GM19328 (cell line): Measurements from ENCODE around the gene PATZ1.

Experiments
- ATAC-seq: cut with Tn5 transposase; IDR thresholded peaks from one replicate; pipeline ENCODE4 v1.9.1; 2021; ENCODE audit warnings: mild to moderate bottlenecking, moderate library complexity; ENCODE audit not compliant: unreplicated experiment

Gene PATZ1

GRCh38 chr22:31344256-31344577, 1.9 kb downstream of the PATZ1 start:
- ATAC-seq, result no peak

DNA sequence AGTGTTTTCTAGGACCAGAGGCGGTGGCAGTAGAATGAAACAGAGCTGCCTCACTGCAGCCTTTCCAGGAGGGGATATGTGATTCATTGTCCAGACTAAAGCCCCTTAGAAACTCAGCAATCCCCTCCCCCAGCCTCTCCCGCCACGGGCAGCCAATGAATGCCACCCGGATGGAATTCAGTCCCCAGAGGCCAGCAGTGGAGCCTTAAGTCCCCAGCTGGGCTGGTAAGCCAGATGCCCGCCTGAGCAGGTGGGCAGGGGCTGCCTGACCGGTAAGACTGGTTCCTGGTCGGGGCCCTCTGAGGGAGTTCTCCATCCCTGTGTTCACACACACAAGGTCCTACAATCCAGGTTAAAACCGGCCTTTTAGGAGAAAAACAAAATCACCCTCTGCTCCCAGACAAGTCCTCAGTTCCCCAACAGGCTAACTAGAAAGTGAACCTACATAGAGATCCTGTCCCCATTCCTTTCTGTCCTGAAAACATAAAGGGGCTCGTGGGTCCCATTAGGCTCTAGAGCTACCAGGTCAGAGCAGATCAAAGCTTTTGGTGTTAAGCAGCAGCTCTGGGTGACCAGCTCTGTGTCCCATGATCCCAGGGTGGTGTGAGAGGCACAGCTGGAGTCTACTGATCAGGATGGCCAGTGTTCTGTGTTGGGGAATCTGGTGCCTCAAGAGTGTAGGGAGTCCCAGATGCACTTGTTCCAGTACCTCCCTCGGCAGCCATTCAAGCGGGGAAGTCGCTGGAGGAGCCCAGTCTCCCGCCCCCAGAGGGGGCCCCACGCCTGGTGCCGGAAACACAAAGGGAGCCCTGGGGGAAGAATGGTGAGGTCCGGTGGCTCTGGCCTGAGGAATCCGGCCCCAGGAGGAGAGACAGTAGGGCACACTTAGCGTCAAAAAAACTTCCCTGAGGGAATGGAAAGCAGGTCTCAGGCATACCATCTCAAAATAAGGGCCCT, 2.6 kb downstream of the PATZ1 start:
- ATAC-seq, result no peak

GRCh38 chr22:31342389-31343140, 3.6 kb downstream of the PATZ1 start:
- ATAC-seq, result no peak

DNA sequence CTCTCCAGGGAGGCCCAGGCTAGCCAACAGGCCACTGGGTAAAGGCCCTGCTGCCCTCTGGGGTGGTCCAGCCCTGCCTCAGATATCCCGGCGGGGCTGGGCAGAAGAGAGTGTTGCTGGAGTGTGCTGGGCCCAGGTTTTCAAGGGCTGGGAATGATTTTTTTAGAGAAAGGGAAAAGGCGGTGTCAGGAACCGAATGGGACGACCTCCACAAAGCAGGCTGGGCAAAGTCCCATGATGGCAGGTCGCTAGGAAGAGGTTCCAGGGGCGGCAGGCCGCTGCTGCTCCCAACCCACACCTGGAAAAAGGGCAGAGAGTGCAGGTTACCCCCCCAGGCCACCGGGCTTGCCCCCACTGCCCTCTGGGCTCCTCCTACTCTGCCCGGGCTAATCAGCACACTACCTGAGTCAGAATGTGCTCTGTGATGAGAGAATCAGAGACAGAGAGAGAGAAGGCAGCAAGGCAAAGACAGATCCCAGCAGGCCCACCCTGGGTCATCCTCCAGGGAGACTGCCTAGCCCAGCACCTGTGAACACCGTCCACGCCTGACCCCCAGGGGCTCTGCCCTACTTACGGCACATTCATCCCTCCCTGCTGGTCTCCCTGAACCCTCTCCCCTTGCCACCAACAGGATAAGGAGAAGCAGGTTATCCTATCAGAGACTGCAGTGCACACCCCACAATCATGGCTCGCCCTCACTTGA, 4.6 kb downstream of the PATZ1 start:
- no peak for ATAC-seq

GRCh38 chr22:31340765-31341247, 5.3 kb downstream of the PATZ1 start:
- ATAC-seq, result no peak

GRCh38 chr22:31340360-31340759, 5.8 kb downstream of the PATZ1 start:
- ATAC-seq, result no peak

DNA sequence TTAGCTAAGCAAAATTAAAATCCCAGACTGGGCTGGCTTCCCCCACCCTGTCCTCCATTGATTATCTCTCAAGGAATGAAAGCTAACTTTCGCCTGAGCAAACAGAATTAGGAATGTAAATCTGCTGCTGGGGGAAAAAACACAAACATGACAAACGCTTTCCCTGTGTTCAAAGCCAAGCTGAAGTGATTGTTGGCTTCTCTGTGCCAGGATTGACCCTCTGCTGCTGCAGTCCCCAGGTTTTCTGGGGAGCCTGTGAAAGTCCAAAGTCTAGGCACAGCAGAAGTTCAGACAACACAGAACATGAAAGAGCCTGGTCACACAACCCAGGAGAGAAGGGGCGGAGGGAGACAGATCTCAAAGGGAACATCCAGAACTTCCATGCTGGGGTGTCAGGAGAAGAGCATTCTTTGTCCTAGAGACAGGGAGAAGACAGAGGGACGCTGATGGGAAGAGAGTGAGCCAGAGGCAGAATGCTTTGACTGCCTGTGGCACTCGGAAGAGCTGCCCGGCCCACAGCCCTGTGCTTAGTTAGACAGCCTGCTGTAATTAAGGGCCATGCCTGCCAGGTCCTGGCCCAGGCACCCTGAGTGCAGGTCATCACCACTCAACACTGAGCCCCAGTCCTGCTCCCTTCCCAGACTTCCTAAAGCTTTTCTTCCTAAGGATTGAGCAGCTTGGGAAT, 6.9 kb downstream of the PATZ1 start:
- no peak for ATAC-seq

DNA sequence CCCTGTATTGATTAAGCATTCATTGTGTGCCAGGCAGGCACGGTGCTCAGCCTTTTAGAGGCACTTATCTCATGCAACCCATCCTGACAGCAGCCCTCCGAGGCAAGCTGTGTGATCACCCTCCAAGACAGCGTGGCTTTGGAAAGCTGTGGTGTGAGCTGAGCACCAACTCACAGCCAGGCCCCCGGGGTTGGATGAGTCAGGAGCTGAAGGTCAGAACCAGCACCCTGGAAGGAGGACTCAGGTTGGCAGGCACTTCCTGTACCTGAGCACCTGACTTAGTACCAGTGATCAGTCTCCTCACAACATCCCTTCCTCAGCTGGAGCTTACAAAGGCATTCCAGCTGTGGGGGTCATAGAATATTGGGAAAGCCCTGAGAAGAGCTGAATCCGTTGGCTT, 9.0 kb downstream of the PATZ1 start:
- ATAC-seq, result no peak

DNA sequence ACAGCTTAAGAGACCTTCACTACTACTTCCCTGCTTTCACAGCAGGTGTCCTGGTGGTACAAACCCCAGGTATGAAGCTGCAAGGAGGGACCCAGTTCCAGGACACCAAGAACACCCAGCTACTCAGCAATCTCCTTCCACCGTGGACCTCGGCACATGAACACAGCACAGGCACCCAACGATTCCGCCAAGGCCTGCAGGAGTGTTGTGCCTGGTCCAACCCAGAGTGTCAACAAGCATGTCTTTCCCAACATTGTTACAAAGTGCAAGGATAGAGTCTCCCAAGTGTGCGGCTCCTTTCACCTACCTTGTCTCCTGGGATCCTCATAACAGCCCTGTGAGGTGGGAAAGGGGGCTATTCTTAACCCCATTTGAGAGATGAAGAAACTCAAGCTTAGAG, 11.8 kb downstream of the PATZ1 start:
- ATAC-seq, result no peak

DNA sequence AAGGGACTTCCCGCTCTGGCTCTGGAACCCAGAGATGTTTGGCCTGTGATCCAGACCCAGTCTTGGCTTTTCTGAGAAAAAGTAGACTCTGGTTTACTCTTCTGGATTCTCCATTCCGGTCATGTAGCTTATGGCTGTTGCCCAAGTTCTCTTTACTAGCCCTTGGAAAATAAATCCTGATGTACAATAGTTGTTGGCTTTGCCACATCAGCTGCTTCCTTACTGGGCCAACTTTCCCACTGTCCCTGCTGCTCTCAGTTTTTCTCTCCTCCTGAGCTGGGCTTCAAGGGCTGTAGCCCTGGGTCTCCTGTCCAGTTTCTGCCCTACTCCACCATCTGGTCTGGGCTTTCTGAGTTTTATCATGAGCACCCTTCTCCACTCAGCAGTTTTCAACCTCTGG, 12.5 kb downstream of the PATZ1 start:
- no peak for ATAC-seq

DNA sequence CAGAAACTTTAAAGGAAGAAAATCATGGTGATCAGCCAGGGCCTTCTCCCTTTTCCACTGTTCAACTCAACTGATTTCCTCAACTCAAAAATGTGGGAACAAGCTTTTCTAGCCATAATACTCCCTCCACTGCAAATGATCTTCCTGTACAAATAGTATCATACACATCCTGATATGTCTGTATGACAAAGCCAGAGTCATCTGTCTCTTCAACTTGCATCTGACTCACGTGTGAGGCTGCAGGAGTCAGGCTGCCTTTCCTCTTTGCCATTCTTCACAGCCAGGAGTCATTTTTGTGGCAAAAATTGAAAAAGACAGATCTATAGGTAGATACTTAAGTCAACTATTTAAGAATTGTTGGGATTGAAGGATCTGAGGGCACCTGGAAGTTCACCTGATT, 13.3 kb downstream of the PATZ1 start:
- ATAC-seq, result no peak

DNA sequence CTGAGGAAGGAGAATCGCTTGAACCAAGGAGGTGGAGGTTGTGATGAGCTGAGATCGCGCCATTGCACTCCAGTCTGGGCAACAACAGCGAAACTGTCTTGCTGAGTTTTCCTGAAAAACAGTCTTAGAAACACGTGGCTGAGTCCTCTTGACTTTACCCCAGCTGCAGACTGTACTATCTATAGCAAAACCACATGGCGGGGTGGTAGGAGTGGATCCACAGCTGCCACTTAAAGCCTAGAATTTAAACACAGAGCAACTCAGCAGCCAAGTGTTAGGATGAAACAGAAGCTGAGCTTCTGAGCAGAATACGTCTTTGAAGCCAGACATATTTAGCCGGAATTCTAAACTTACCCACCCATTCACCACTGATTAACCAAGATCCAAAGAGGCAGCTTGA, 14.1 kb downstream of the PATZ1 start:
- no peak for ATAC-seq

DNA sequence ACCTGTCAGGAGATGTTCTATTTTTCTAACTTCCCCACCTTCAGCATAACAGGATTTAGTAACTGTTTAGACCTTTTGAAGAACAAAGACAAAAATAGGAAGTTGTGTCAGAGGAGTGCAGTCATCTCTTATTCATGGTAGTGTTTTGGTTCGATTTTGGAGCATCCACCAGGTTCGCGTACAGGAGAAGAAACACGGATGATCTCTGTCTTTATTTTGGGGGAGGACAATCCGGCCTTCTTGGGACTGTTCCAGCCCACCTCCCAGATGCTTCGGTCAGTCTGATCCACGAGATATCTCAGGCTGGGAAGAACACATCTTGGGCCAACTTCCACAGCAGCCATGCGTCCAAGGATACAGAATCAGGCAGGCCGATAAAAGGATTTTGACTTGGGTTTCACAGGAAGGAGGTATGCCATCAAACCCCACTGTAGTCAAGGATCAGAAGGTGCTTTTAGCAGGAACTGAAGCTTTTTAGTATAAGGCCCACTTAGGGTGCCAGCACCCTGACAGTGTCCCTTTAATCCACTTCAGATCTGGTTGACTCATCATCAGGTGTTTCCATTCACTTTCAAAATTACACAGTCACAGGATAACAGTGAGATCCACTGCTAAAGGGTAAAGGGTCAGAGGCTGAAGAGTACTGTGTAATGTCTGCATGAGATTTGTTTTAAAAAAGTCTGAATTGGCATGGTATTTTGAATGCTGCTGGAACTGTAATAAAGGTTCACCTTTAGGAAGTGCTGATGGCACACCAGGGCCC, 16.5 kb downstream of the PATZ1 start:
- no peak for ATAC-seq

DNA sequence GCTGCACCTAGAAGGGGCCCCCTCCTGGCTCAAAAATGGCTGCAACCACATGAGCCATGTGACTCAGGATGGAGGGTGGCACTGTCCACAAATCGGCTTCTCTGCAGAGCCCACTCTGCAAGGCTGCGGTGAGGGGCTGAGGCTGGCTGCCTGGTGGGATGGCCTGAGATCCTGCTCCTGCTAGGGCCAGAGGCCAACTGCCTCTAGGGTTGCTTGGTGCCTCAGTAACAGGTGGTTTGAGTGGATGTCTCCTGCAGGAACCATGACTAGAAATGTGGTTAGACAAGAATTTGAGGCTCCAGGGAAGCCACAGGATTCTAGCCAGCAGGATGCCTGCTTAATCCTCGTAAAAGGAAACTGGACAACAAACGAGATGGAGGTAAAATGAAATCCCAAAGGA, 17.1 kb downstream of the PATZ1 start:
- no peak for ATAC-seq

- no peak for ATAC-seq
These were observed 17.6 kb downstream of the PATZ1 start for GRCh38 chr22:31328544-31328960.

- ATAC-seq, result no peak
These were observed 18.2 kb downstream of the PATZ1 start for GRCh38 chr22:31327806-31328543.

GRCh38 chr22:31326877-31327276, 19.3 kb downstream of the PATZ1 start:
- no peak for ATAC-seq

GRCh38 chr22:31323578-31324550, 22.3 kb downstream of the PATZ1 start:
- no peak for ATAC-seq
